Testis (tissue), 3 donors: ENCODE data around the gene KIF25. TPM values are rescaled to one million over a fixed set of nuclear protein-coding genes. Genes with fewer than 3 reads are reported as not detected.

ENCODE experiments used
- DNase-seq: peaks from one replicate; pipeline ENCODE4 v3.0.0-alpha.2; 2019
- H3K27ac ChIP-seq, 2 donors: fragments of 200-600 bp; sonication (generic); one replicate each; pipeline ENCODE4 v1.5.1; 2019
- H3K27me3 ChIP-seq: fragments of 200-600 bp; sonication (generic); one replicate; pipeline ENCODE4 v1.5.1; 2019
- H3K36me3 ChIP-seq: fragments of 200-600 bp; sonication (generic); one replicate; pipeline ENCODE4 v1.5.1; 2017; ENCODE audit warnings: low read depth; ENCODE audit errors: missing control alignments
- H3K4me1 ChIP-seq: fragments of 200-600 bp; sonication (generic); one replicate; pipeline ENCODE4 v1.5.1; 2019
- H3K4me3 ChIP-seq, 2 donors: fragments of 200-600 bp; sonication (generic); one replicate each; pipeline ENCODE4 v1.5.1; 2017 to 2019
- H3K9me3 ChIP-seq: fragments of 200-600 bp; sonication (generic); one replicate; pipeline ENCODE4 v1.5.1; 2017
- POLR2A ChIP-seq: fragments of 450-650 bp; IDR thresholded peaks from one replicate; pipeline ENCODE4 v1.6.1; 2017; ENCODE audit warnings: antibody characterized with exemption, mild to moderate bottlenecking, moderate library complexity
- WGBS, 2 donors: methylation state at CpG; one replicate each; pipeline ENCODE4 v1.1.5; 2018; 5-methylcytosine and 5-hydroxymethylcytosine counted together
- intact Hi-C: fragments of 100-400 bp; cut with DNase I; formaldehyde crosslinking; loops from one replicate; pipeline ENCODE4 v1.15.1; 2023; ENCODE audit warnings: low total_unique reads
- polyA plus RNA-seq: library from polyadenylated mRNA; stranded (reverse); fragments of 350-450 nt; fragmentation: Illumina TruSeq; extraction: RNeasy Lipid Tissue Mini Kit (QIAGEN cat#74804); gene quantifications from one replicate; pipeline ENCODE4 v1.2.3, GENCODE V29; 2014; ENCODE audit warnings: low read depth, low replicate concordance; ENCODE audit not compliant: insufficient read depth
- total RNA-seq, 2 donors: library from RNA; depleted of rRNA; stranded (reverse); fragments of >200 nt; gene quantifications; one replicate each; pipeline ENCODE4 v1.2.3, GENCODE V29; 2016
- TF ChIP-seq, protein P1 (sequence below), 3 experiments: fragments of 450-650 bp in 2 of 3; fragments of 200-600 bp in 1 of 3; sonication (generic) in 1 of 3; IDR thresholded peaks; one replicate each; pipeline ENCODE4 v1.5.1; 2016 to 2019; ENCODE audit warnings: antibody characterized with exemption in 3 of 3, mild to moderate bottlenecking in 2 of 3, moderate library complexity in 1 of 3

KIF25 gene
- total and polyA plus RNA-seq, 3 donors from 2014 or later: 1.1 to 5.0 (median 1.6) TPM

DNA sequence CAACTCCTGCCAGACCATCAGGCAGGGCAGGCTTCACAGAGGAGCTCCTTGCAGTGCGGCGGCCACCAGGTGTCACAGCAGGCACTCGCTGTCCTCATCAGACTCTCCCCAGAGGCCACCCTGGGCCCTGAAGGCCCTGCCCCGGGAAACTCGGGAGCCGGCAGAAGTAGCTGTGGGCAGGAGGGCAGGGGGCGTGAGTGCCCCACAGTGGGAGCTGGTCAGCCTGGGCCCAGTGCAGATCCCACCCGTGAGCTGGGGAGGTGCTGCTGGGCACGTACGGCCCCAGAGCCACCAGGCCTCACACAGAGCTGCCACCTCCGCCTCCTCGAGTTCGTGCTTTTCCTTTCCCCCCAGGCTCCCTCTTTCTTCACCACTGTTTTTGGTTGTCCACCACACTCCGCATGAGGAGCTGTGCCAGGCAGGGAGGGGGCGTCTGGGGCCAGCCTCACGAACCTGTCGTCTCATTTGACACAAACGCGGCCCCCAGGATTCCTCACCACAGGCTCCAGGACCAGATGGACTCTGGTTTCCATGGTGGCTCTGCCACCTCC lies 47.7 kb downstream of the KIF25 start:
- Histone ChIP-seq H3K9me3 (no peaks in the 10 kb centered on the region), H3K4me3 (no peak overlapping the region), H3K27me3 (no peaks in the 10 kb centered on the region), H3K27ac (no peak overlapping the region), H3K4me1 (peaks cover 16% of the 10 kb centered on the region), H3K36me3 (no peaks in the 10 kb centered on the region)
- no peak for TF ChIP-seq POLR2A
- TF ChIP-seq, protein P1, sequence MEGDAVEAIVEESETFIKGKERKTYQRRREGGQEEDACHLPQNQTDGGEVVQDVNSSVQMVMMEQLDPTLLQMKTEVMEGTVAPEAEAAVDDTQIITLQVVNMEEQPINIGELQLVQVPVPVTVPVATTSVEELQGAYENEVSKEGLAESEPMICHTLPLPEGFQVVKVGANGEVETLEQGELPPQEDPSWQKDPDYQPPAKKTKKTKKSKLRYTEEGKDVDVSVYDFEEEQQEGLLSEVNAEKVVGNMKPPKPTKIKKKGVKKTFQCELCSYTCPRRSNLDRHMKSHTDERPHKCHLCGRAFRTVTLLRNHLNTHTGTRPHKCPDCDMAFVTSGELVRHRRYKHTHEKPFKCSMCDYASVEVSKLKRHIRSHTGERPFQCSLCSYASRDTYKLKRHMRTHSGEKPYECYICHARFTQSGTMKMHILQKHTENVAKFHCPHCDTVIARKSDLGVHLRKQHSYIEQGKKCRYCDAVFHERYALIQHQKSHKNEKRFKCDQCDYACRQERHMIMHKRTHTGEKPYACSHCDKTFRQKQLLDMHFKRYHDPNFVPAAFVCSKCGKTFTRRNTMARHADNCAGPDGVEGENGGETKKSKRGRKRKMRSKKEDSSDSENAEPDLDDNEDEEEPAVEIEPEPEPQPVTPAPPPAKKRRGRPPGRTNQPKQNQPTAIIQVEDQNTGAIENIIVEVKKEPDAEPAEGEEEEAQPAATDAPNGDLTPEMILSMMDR (IDR thresholded peaks at IDR 0.05): no peak
- no peak for DNase-seq
- 89 to 95% methylated on average over 8 to 17 of the region's 19 CpGs for WGBS, 2 donors
- intact Hi-C loops: loop anchor here (5.0 kb wide), 1 partner anchor 457 kb away; no protein-coding TSS in a partner anchor

DNA sequence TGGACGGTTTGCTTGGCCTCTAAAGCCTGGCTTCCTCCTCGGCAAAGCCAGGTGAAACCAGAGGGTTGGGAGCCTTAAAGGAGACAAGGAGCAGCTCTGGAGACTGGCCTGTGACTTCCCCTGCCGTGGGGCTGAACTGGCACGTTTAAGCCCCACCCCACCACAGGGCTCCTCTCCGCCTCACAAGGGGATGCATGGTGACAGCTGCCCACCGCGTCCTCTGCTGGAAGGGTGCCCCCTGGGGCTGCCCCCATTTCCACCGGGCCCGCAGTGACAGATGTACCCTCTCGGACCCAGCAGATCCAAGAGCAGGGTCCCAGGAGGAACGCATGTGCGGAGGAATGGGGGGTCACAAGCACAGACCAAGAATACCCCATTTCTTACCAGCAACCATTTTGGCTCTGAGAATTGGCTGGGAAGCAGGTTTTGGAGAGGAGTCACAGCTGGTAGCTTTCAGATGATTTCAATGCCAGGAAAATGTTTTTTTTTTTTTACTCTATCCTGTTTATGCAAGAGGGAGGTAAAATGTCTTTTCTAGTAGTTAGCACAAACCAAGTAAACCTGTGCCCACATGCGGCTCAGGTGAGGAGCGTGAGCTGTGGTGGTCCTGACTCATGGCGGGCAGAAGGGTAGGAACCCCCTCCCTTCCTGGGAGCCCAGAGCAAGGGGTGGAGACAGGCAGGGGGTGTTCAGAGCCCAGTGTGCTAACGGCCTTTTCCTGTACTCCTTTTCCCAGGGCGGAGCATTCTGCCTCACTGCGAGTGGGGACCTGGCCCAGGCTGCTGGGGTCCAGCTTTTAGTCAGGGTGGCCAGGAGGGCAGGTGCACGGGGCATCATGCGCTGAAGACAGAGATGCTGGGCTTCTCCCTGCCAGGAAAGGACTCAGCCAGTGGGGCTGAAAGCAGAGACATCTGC lies 48.5 kb downstream of the KIF25 start:
- no peak for DNase-seq
- WGBS, 2 donors: 71 to 73% methylated on average over 18 to 20 of the region's 20 CpGs

GRCh38 chr6:168046696-168047095 lies 49.2 kb downstream of the KIF25 start:
- no peaks in the 10 kb centered on the region for H3K9me3 ChIP-seq
- no peak overlapping the region for H3K4me3 ChIP-seq
- 94 to 96% methylated on average over 3 of the region's 3 CpGs for WGBS, 2 donors
- TF ChIP-seq POLR2A: no peak
- TF ChIP-seq, protein P1 (IDR thresholded peaks at IDR 0.05): no peak
- H3K27ac ChIP-seq: no peak overlapping the region
- H3K36me3 ChIP-seq: no peaks in the 10 kb centered on the region
- intact Hi-C loops: loop anchor here (5.0 kb wide), 1 partner anchor 456 kb away; no protein-coding TSS in a partner anchor
- peaks cover 24% of the 10 kb centered on the region for H3K4me1 ChIP-seq
- no peaks in the 10 kb centered on the region for H3K27me3 ChIP-seq
- DNase-seq: no peak

More for the DNA sequence above, 48.5 kb downstream of the KIF25 start:
- Histone ChIP-seq H3K27me3 (no peaks in the 10 kb centered on the region), H3K9me3 (no peaks in the 10 kb centered on the region), H3K27ac (no peak overlapping the region), H3K4me1 (peaks cover 23% of the 10 kb centered on the region), H3K4me3 (no peak overlapping the region), H3K36me3 (no peaks in the 10 kb centered on the region)
- TF ChIP-seq POLR2A: no peak
- TF ChIP-seq, protein P1 (IDR thresholded peaks at IDR 0.05): no peak
- intact Hi-C loops: loop anchor here (5.0 kb wide), 1 partner anchor 456 kb away; no protein-coding TSS in a partner anchor

DNA sequence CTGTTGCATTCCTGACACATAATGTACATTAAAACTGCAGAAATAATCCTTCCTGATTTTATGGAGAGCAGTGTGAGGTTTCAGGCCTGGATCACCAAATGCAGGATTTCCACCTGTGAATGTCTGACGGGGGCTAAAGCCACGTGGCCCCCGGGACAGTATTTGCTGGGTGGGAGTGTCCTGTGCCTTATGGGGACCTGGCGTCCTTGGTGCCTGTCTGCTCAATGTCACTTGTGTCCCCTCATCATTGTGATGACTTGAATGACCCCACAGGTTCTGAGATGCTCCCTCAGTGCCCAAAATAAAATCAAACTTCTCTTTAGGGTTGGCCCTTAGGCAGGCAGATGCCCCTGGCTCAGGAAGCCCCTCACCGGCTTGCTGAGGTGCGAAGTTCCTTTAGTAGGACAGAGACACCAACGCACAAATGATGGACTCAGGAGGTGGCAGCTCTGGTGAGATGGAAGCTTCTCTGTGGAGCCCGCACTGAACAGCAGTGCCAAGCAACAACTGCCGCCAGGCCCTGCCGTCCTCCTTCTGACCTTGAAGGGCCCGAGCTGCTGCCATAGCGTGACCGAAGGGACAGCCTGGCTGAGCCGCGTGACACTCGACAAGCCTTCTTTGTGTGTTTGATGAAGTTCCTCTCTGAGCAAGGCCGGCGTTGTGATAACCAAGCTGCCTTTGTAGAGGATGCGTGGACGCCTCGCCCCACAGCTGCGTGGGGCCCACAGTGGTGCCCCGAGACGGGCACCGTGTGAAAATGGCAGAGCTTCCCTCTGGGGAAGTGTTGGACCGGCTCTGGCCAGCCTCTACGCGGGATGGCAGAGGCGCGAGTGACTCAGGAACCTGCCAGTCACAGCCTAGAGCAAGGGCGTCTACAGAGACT lies 50.6 kb downstream of the KIF25 start:
- H3K4me3 ChIP-seq: no peak overlapping the region
- no peak for TF ChIP-seq POLR2A
- TF ChIP-seq, protein P1 (IDR thresholded peaks at IDR 0.05): no peak
- peak; percentile 77 for DNase-seq
- no peaks in the 10 kb centered on the region for H3K27me3 ChIP-seq
- no peak overlapping the region for H3K27ac ChIP-seq
- peaks cover 24% of the 10 kb centered on the region for H3K4me1 ChIP-seq
- no peaks in the 10 kb centered on the region for H3K9me3 ChIP-seq
- 89 to 95% methylated on average over 23 to 31 of the region's 31 CpGs for WGBS, 2 donors
- intact Hi-C loops: loop anchor here (5.0 kb wide), 1 partner anchor 454 kb away; no protein-coding TSS in a partner anchor
- no peaks in the 10 kb centered on the region for H3K36me3 ChIP-seq
